Putamen (tissue), 1 donor: Measurements from ENCODE around the gene TBC1D8B.
"Not testable (repeated sequence)": the region's sequence is repeated elsewhere in the genome, so short reads cannot be mapped to it uniquely, and the experiment has no call there.

Source experiments
- DNase-seq: peaks from one replicate; pipeline ENCODE4 v3.0.0-alpha.2; 2016; ENCODE audit warnings: low spot score

TBC1D8B gene

DNA sequence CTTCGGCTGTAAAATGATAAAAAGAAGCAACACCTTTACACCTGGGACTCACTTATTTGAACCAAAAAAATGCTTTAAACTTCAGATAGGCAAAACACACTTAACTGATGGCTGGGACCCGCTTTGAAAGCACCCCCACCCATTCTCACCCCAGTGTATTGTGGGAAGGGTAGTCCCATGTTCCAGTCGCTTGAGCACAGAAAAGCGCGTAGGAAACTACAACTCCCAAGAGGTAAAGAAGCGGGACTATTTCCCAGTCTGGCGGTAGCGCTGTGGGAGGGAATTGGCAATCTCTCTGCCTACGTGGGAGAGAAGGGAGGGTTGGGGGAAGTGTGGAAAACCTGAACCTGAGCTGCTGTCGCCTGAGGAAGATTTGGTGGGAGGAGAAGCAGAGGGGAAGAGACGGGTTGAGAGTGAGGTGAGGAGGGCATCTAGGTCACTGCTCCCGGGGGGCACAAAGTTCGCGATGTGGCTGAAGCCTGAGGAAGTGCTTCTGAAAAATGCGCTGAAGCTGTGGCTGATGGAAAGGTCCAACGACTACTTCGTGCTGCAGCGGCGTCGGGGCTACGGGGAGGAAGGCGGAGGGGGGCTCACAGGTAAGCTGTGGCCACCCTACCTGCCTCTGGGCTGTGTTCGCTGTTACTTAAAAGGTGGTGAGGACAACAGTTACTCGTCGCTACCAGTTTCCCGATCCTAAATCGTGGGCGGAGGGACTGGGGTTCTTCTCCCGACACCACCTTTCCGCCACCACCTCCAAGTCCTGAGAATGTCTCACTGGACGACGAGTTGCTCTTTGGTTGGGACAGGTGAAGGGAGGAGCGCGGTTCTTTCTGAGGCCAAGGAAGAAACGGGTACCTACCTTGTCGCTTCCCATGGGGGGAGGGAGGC lies at the start of gene TBC1D8B:
Gene TBC1D8B (plus strand): TSS at position 286 of the 888 bp plus-strand sequence. CDS start 181 bp downstream, at position 467.
- DNase-seq = peak; percentile 90

DNA sequence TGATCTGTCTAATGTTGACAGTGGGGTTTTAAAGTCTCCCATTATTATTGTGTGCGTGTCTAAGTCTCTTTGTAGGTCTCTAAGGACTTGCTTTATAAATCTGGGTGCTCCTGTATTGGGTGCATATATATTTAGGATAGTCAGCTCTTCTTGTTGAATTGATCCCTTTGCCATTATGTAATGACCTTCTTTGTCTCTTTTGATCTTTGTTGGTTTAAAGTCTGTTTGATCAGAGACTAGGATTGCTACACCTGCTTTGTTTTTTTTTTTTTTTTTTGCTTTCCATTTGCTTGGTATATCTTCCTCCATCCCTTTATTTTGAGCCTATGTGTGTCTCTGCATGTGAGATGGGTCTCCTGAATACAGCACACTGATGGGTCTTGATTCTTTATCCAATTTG lies 33.2 kb upstream of the TBC1D8B start:
- not testable (repeated sequence) for DNase-seq

DNA sequence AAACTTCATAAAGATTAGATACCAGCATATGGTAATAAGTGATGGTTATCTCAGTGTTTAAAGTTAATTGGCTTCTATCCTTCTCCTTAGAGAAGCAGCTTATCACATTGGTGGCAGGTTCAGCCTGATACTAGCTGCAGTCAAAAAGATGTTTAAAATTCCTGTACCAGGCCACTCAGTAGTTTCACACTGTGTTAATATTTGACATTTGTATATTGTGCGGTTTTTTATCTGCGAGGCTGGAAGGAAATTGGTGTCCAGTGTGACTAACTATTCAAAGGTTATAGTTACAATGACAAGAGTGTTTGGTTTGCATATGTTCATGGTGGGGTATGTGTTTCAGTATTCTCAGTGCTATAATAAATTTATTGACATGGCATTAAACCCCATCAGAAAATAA lies 27.5 kb upstream of the TBC1D8B start:
- DNase-seq = no peak

DNA sequence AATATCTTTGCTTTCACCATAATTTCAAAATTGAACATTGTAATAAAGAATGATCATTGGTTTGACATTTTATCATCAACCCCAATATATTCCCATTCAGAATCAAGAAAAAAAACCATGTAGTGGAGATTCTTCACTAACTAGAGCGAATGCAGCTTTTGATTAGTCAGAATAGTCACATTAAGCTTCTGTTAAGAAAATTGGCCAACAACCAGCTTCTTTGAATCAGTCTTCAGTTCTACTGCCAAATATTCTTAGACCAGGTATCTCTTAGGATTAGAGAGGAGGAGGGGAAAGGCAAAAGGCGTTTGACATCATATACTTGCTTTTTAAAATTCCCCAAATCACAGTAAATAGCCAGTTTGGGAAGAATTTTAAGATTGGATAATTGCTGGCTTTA lies 22.2 kb upstream of the TBC1D8B start:
- no peak for DNase-seq

DNA sequence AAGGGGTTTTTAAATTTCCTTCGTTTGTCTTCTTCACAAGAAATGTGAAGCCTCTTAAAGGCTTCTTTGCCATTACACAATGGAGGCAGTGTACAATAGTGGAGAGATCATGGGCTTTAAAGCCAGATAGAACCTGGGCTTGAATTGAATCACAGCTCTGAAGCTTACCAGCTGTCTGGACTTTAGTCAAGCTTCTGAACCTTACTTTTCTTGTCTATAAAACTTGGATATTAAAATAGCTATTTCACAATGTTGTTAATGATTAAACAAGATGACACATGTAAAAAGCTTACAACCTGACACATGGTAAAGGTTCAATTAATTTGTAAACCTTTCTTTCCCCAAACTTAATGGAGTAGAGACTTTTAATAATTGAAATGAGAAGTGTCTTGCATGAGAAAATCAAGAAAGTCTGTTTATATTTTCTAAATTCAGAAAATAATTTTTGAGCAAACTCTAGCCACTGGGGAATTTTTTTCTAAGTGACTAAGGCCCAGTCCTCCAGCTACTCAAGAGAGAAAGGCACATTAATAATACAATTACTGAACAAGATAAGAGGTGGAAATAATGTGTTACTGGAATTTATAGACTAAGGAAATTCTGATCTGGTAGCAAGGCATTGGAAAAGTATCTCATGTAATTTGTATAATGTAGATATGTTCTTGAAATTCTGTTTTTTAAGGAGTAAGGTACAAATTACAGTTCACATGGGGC lies 21.7 kb upstream of the TBC1D8B start:
- no peak for DNase-seq

DNA sequence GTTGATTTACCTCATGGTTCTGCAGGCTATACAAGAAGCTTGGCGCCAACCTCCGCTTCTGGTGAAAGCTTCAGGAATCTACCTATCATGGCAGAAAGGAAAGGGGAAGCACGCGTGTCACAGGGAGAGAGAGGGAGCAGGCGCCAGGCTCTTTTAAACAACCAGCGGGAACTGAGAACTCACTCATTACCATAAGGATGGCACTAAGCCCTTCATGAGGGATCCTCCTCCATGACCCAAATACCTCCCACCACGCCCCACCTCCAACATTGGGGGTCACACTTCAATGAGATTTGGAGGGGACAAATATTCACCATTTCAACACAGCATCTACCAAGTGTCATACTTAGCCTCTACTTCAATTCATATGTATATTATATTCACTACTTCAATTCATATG lies 18.8 kb upstream of the TBC1D8B start:
- no peak for DNase-seq

DNA sequence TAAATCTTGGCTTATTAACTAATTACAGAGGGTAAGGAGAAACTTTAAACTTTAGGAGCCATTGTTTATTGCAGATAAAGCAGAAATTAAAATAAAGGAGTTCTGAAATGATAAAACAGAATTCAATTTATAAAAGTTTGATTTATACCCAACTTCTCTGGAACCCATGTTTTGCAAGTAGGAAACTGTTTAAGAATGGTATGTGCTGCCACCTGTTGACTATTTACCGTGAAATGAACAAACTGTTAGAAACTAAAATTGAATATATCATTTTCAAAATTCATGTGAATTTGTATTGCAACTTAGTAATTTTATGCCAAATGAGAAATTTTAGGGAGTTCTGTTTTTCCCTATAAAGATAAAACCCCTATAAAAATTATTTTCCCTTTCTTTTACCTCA lies 11.0 kb upstream of the TBC1D8B start:
- no peak for DNase-seq

DNA sequence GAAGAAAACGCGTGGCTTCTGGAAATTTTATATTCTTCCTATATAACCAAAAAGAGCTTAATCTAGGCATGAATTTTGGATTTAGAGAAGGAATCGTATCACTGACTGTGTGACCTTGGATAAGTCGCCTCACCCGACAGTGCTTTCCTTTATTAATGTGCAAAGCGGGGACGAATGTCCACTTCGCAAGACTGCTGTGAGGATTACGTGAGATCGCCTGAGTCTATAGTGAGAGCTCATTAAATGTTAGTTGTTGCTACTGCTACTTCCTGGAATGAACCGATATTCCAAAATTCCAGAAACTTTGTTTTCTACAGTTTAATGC lies 448 bp upstream of the TBC1D8B start:
- DNase-seq = no peak

DNA sequence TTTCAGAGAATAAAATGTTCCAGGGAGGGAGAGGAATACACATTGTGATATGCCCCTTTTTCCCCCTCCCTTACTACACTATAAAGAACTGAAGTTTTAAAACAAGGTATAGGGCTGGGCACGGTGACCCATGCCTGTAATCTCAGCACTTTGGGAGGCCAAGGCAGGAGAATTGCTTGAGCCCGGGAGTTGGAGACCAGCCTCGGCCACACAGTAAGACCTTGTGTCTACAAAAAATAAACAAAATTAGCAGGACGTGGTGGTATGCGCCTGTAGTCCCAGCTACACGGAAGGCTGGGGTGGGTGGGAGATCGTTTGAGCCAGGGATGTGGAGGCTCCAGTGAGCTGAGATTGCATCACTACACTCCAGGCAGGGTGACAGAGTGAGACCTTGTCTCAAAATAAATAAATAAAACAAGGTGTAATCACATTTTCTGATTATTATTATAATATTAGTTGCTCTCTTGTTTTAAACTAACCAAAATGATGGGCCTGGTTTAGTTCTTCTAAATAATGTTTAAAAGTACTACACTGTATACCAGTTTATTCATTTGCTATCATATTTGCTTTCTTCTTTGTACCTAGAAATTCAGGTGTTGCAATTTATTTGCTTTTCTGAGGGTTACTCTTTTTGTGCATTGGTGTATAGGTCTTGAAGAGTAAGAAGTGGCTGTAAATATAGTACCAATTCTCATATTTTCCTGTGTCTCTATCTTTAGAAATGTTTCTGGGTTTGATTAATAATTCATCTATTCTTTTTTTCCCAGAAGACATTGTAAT lies 8.8 kb downstream of the TBC1D8B start:
- no peak for DNase-seq

DNA sequence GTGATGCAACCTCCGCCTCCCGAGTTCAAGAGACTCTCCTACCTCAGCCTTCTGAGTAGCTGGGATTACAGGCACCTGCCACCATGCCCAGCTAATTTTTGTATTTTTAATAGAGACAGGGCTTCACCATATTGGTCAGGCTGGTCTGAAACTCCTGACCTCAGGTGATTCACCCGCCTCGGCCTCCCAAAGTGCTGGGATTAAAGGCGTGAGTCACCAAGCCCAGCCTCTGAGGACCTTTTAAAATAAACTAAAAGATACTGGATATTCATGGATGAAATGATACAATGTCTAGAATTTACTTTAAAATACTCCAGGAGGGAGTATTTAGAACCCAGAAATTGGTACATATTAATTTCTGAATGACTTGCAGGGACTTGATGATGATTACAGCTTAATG lies 10.5 kb downstream of the TBC1D8B start:
- not testable (repeated sequence) for DNase-seq

DNA sequence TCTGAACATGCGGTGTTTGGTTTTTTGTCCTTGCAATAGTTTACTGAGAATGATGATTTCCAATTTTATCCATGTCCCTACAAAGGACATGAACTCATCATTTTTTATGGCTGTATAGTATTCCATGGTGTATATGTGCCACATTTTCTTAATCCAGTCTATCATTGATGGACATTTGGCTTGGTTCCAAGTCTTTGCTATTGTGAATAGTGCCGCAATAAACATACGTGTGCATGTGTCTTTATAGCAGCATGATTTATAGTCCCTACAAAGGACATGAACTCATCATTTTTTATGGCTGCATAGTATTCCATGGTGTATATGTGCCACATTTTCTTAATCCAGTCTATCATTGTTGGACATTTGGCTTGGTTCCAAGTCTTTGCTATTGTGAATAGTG lies 11.6 kb downstream of the TBC1D8B start:
- DNase-seq = not testable (repeated sequence)

DNA sequence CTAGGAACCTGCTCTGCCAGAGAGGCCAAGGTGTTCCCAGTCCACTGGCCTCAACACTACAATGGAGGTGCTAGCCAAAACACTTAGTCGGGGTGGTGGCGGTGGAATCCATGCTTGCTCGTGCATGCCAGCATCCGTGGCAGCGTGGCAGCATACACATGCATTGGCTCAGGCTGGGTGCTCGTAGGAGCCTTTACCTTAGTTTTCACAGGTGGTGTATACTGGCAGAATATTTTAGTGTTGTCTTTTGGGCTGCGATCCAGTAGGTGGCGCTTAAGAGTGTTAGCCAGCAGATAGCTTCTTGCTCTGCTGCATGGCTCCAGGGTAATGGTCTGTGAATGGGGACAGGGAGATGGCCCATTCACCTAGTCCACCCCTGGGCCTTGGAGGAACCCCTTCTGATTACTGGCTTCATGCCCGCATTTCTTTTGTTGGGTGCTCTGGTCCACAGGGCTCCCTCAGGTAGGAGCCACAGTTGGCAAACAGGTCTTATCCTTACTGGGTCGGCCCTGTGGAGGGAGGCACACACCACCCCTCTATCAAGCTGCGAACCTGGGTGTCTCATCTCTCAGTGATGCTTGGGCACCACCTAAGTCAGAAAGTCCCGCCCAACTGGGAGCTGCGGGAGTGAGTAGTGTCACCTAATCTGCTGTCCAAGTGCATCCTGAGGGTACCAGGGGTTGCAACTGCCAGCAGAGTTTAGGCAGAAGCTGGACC lies 60.7 kb downstream of the TBC1D8B start:
- DNase-seq = no peak

DNA sequence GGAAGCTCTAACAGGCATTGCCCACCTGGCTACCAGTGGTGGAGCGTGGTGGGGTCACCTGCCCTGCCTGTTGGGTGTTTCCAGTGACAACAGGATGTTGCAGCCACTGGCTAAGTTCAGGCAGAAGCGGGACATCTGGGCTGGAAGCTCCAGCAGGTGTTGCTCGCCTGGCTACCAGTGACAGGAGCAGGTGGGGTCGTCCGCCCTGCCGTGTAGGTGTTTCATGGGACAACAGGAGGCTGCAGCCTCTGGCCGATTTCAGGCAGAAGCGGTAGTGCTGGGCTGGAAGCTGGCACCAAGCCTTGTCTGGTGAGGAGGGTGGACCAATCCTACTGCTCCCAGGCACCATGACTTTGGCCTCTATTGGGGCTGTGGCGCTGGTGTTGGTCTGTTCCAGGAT lies 61.2 kb downstream of the TBC1D8B start:
- no peak for DNase-seq

DNA sequence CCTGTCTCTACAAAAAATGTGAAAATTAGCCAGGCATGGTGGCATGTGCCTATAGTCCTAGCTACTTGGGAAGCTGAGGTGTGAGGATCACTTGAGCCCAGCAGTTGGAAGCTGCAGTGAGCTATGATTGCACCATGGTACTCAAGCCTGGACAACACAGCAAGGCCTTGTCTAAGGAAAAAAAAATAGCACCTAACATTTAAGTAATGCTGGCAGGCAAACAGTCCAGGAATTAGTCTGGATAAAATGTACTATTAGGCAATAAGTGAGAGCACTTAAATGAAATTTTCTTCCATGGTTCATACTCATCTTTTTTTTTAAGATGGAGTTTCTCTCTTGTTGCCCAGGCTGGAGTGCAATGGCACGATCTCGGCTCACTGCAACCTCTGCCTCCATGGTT lies 70.3 kb downstream of the TBC1D8B start:
- DNase-seq = not testable (repeated sequence)

DNA sequence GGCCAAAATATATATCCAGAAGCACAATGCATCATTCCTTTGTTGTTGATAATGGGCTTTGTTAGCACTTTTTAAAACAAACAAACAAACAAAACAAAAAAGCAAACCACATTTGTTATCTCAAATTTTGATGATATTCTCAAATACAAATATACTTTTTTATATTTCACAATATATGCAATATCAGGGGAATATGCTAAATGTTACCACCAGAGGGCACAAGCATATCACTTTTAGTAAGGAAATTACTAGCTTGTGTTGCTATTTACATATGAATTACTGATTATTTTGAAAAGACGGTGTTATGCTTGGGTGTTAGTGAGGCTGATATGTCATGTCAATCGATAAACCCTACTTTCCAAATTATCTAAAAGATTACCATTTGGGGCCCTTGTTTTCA lies 71.6 kb downstream of the TBC1D8B start:
- DNase-seq = no peak

DNA sequence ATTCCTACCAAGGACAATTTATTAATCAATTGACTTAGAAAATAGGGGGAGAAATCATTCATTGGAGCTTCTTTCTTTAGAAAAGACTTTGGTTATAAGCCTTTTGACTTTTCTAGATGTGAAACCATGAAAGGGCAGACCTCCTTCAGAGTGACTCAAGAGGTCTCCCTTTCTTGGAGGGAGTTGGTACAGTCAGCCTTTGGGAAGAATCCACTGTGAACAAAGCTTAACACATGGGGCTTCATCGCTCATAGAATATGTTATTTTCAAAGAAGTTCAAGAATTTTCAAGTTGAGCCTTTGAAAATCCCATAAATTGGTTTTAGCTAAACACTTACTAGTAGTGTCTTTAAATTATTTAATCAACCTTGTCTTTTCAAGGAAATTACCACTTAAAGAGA lies 72.7 kb downstream of the TBC1D8B start:
- DNase-seq = no peak

DNA sequence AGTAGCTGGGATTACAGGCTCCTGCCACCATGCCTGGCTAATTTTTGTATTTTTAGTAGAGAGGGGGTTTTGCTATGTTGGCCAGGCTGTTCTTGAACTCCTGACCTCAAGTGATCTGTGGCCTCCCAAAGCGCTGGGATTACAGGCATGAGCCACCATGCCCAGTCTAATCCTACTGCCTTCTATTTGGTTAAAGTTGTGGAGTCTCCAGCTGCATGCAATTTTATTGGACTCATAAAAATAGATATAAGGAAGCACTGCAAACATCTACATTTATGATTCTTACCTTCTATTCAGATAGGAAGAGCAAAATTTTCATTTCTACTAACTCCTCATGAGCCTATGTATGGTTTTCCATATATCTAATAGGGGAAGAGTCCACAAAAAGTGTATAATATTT lies 87.0 kb downstream of the TBC1D8B start:
- no peak for DNase-seq

DNA sequence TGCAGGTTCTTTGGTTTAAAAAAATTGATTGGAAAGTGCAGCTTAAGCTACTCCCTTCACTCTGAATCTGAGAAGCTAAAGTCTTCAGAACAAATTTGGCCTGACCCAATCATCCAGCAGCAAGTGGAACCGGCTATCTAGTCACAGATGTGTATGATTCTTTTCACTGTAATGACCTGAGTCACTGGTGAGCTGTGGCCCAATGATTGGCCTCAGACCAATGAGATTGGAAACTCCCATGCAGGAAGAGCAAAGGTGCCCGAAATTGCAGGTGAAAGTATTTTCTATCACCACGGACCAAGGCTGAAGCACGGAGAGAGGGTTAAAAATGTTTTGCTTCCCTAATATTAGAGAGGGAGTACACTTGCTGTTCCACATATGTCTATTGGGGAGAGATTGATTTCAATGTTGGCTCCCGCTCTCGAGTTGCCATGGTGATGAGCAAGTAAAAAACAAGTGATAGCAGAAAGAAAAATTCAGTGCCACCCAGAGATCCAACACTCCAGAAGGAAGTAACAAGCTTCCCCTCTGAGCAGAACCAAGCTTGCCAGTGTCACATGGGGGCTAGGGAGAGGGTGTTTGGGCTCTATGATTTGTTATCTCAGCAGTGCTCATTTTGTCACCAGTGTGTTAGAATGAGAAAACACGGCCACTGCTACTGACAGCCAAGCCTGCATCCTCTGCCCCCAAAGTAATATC lies 89.4 kb downstream of the TBC1D8B start:
- DNase-seq = no peak

DNA sequence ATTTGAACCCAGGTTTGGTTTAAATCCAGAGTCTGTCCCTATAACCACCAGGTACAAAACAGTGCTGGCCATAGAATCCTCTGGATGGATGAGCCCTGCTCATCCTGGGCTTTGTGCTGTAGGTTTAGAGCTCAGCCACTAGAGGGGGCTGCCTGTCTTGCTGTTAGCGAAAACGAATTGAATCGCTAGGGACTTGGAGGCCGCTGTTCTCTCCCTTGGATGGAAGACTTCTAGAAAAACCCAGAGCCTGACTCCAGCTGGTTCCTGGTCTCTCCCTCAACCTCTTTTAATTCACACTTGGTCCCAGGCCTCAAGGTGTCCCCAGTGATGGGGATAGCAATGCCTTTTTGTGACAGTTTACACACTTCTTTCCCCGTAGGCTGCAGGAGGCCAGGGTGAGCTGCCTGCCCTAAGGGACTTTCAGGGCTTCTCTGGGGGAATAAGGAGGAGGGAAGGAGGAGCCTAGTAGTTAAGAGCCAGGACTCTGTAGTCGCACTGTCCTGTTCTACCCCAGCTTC lies 92.0 kb downstream of the TBC1D8B start:
- peak; percentile 42 for DNase-seq

DNA sequence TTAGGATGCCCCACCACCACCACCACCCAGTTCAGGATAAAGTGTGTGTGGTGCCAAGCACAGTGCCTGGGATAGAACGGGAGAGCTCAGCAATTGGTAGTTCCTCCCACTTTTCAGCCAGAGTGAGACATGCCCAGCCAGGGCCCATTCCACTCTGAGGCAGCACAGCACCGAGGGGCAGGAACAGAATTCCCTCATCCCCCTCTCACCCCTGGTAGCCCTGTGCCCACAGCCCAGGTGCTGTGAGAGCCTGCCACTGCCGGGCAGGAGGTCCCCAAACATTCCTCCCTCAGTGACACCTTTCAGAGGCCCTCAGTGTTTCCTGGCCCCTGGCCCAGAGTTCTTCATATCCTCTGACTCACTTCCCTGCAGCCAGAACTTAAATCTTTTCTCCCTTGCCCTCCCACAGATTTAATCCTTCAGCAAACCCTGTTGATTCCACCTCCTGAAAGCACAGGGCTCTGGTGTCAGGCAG lies 92.5 kb downstream of the TBC1D8B start:
- DNase-seq = no peak

DNA sequence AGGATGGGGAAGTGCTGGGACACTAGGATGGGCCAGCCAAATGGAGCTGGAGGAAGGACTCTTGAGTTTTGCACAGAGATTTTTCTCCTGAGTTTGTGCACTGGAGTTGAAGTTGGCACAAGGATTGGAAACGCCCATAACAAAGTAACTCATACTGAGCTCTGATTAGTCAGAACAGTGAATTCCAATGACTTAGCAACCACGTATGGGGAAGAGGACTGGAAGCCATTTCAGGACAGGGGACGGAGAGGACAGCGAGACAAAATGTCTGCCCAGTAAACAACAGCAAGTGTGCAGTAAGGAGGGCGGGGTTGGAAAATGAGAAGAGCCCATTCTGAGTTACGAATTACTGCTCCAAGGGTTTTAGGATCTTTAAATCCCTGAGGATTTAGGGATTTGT lies 94.8 kb downstream of the TBC1D8B start:
- no peak for DNase-seq
